Measurements from ENCODE around the gene KISS1R. TPM values are rescaled to one million over a fixed set of nuclear protein-coding genes. Genes with fewer than 3 reads are reported as not detected.

Gene KISS1R
- total RNA-seq, 1 experiment from 2014 or later, result 1.4 TPM

- Histone ChIP-seq H3K4me3 (ENCODE audit: insufficient read depth, low read depth, low read length) (no peak overlapping the region), H3K27me3 (ENCODE audit: control insufficient read depth, insufficient read depth, low read length) (no peaks in the 10 kb centered on the region), H3K36me3 (replicated peaks; ENCODE audit: control insufficient read depth, insufficient read depth, low read length) (peaks cover 6% of the 10 kb centered on the region)
- DNase-seq, result no peak
These were observed 25.1 kb downstream of the KISS1R start for GRCh38 chr19:942133-942645.

GRCh38 chr19:943551-944170 is 26.5 kb downstream of the KISS1R start:
- DNase-seq, result no peak
- Histone ChIP-seq H3K4me3 (ENCODE audit: insufficient read depth, low read depth, low read length) (no peak overlapping the region), H3K27me3 (ENCODE audit: control insufficient read depth, insufficient read depth, low read length) (no peaks in the 10 kb centered on the region), H3K36me3 (replicated peaks; ENCODE audit: control insufficient read depth, insufficient read depth, low read length) (peaks cover 3% of the 10 kb centered on the region)

- no peak for DNase-seq
- Histone ChIP-seq H3K36me3 (replicated peaks; ENCODE audit: control insufficient read depth, insufficient read depth, low read length) (peaks cover 3% of the 10 kb centered on the region), H3K4me3 (ENCODE audit: insufficient read depth, low read depth, low read length) (no peak overlapping the region), H3K27me3 (ENCODE audit: control insufficient read depth, insufficient read depth, low read length) (no peaks in the 10 kb centered on the region)
These were observed 27.0 kb downstream of the KISS1R start for GRCh38 chr19:944171-944567.

- no peak for DNase-seq
- H3K36me3 ChIP-seq (replicated peaks; ENCODE audit: control insufficient read depth, insufficient read depth, low read length), result peaks cover 3% of the 10 kb centered on the region
- no peak overlapping the region for H3K4me3 ChIP-seq (ENCODE audit: insufficient read depth, low read depth, low read length)
- no peaks in the 10 kb centered on the region for H3K27me3 ChIP-seq (ENCODE audit: control insufficient read depth, insufficient read depth, low read length)
These were observed 27.6 kb downstream of the KISS1R start for GRCh38 chr19:944663-945241.

GRCh38 chr19:945401-946252 is 28.5 kb downstream of the KISS1R start:
- H3K36me3 ChIP-seq (replicated peaks; ENCODE audit: control insufficient read depth, insufficient read depth, low read length), result peaks cover 3% of the 10 kb centered on the region
- no peak overlapping the region for H3K4me3 ChIP-seq (ENCODE audit: insufficient read depth, low read depth, low read length)
- H3K27me3 ChIP-seq (ENCODE audit: control insufficient read depth, insufficient read depth, low read length), result no peaks in the 10 kb centered on the region
- no peak for DNase-seq

- Histone ChIP-seq H3K36me3 (replicated peaks; ENCODE audit: control insufficient read depth, insufficient read depth, low read length) (peaks cover 3% of the 10 kb centered on the region), H3K27me3 (ENCODE audit: control insufficient read depth, insufficient read depth, low read length) (no peaks in the 10 kb centered on the region), H3K4me3 (ENCODE audit: insufficient read depth, low read depth, low read length) (no peak overlapping the region)
- no peak for DNase-seq
These were observed 30.1 kb downstream of the KISS1R start for GRCh38 chr19:947090-947706.

GRCh38 chr19:947707-948539 is 30.8 kb downstream of the KISS1R start:
- no peak for DNase-seq
- Histone ChIP-seq H3K27me3 (ENCODE audit: control insufficient read depth, insufficient read depth, low read length) (no peaks in the 10 kb centered on the region), H3K4me3 (ENCODE audit: insufficient read depth, low read depth, low read length) (no peak overlapping the region), H3K36me3 (replicated peaks; ENCODE audit: control insufficient read depth, insufficient read depth, low read length) (no peaks in the 10 kb centered on the region; the same call in 1 of the 2 replicates)

GRCh38 chr19:948842-949496 is 31.8 kb downstream of the KISS1R start:
- no peak overlapping the region for H3K4me3 ChIP-seq (ENCODE audit: insufficient read depth, low read depth, low read length)
- no peaks in the 10 kb centered on the region for H3K27me3 ChIP-seq (ENCODE audit: control insufficient read depth, insufficient read depth, low read length)
- H3K36me3 ChIP-seq (replicated peaks; ENCODE audit: control insufficient read depth, insufficient read depth, low read length), result no peaks in the 10 kb centered on the region; the same call in 1 of the 2 replicates
- no peak for DNase-seq

GRCh38 chr19:950352-951066 is 33.4 kb downstream of the KISS1R start:
- H3K36me3 ChIP-seq (replicated peaks; ENCODE audit: control insufficient read depth, insufficient read depth, low read length), result no peaks in the 10 kb centered on the region; the same call in 1 of the 2 replicates
- DNase-seq, result no peak
- H3K27me3 ChIP-seq (ENCODE audit: control insufficient read depth, insufficient read depth, low read length), result no peaks in the 10 kb centered on the region
- no peak overlapping the region for H3K4me3 ChIP-seq (ENCODE audit: insufficient read depth, low read depth, low read length)

- DNase-seq, result no peak
- no peaks in the 10 kb centered on the region for H3K27me3 ChIP-seq (ENCODE audit: control insufficient read depth, insufficient read depth, low read length)
- no peaks in the 10 kb centered on the region; the same call in 1 of the 2 replicates for H3K36me3 ChIP-seq (replicated peaks; ENCODE audit: control insufficient read depth, insufficient read depth, low read length)
- no peak overlapping the region for H3K4me3 ChIP-seq (ENCODE audit: insufficient read depth, low read depth, low read length)
These were observed 35.0 kb downstream of the KISS1R start for GRCh38 chr19:952049-952679.

GRCh38 chr19:952680-953444 is 35.7 kb downstream of the KISS1R start:
- Histone ChIP-seq H3K4me3 (ENCODE audit: insufficient read depth, low read depth, low read length) (peak overlapping the region; percentile 19), H3K36me3 (replicated peaks; ENCODE audit: control insufficient read depth, insufficient read depth, low read length) (no peaks in the 10 kb centered on the region), H3K27me3 (ENCODE audit: control insufficient read depth, insufficient read depth, low read length) (no peaks in the 10 kb centered on the region)
- DNase-seq, result peak; percentile 88
